OCI-LY3 (cell line): ENCODE results near the gene ICAM1.

Source experiments
- H2AFZ ChIP-seq: fragments of 200-600, 300-600 bp; shearing (Covaris generic); 2 replicates; pipeline ENCODE4 v1.6.0; 2014; ENCODE audit warnings: antibody characterized with exemption, low read depth, low read length
- H3K27ac ChIP-seq: fragments of 200-600, 300-600 bp; sonication (generic); 2 replicates; pipeline ENCODE4 v1.5.1; 2014; ENCODE audit warnings: mild to moderate bottlenecking, low read length, moderate library complexity, mixed read lengths
- H3K27me3 ChIP-seq: fragments of 200-600, 300-600 bp; sonication (generic); 2 replicates; pipeline ENCODE4 v1.6.1; 2014; ENCODE audit warnings: low read depth, low read length, mixed read lengths
- H3K36me3 ChIP-seq: fragments of 200-600, 300-600 bp; sonication (generic); replicated peaks from 2 replicates; pipeline ENCODE3; 2014; ENCODE audit warnings: low read depth, low read length, mixed read lengths
- H3K4me1 ChIP-seq: fragments of 300-600, 200-600 bp; sonication (generic); 2 replicates; pipeline ENCODE4 v1.6.1; 2014; ENCODE audit warnings: low read length, mixed read lengths
- H3K4me2 ChIP-seq: fragments of 200-600, 300-600 bp; sonication (generic); 2 replicates; pipeline ENCODE4 v1.6.1; 2014; ENCODE audit warnings: low read length, mixed read lengths
- H3K4me3 ChIP-seq: fragments of 300-600, 200-600 bp; sonication (generic); 2 replicates; pipeline ENCODE4 v1.5.1; 2014; ENCODE audit warnings: antibody characterized with exemption, mild to moderate bottlenecking, low read length, moderate library complexity
- H3K79me2 ChIP-seq: fragments of 300-600, 200-600 bp; shearing (Covaris generic); 2 replicates; pipeline ENCODE4 v1.6.1; 2014; ENCODE audit warnings: mild to moderate bottlenecking, low read length, mixed read lengths
- H3K9ac ChIP-seq: fragments of 300-600, 200-600 bp; shearing (Covaris generic); 2 replicates; pipeline ENCODE4 v1.6.0; 2014; ENCODE audit warnings: mild to moderate bottlenecking, low read length, moderate library complexity
- H3K9me3 ChIP-seq: fragments of 200-600, 300-600 bp; shearing (Covaris generic); 2 replicates; pipeline ENCODE4 v1.6.1; 2014; ENCODE audit warnings: low read length, mixed read lengths; ENCODE audit not compliant: insufficient read depth
- H4K20me1 ChIP-seq: fragments of 200-600, 300-600 bp; sonication (generic); 2 replicates; pipeline ENCODE4 v1.6.1; 2016; ENCODE audit warnings: low read length, mixed read lengths; ENCODE audit not compliant: insufficient read depth
- CTCF ChIP-seq: fragments of 200-600, 300-600 bp; sonication (generic); IDR thresholded peaks from 2 replicates; pipeline ENCODE4 v1.5.1; 2014; ENCODE audit warnings: antibody characterized with exemption, low read length, low read depth
- EZH2phosphoT487 ChIP-seq: fragments of 200-600 bp; shearing (Covaris generic); IDR thresholded peaks from 2 replicates; pipeline ENCODE4 v1.6.1; 2018; ENCODE audit warnings: antibody characterized with exemption, mixed run types, low read depth

The ICAM1 gene

GRCh38 chr19:10295305-10295846 is 24.5 kb downstream of the ICAM1 start:
- Histone ChIP-seq H4K20me1 (no peaks in the 10 kb centered on the region), H3K4me1 (no peaks in the 10 kb centered on the region; the same call in 1 of the 2 replicates), H3K27me3 (no peaks in the 10 kb centered on the region), H3K79me2 (no peaks in the 10 kb centered on the region), H3K27ac (no peak overlapping the region), H3K4me3 (no peak overlapping the region), H3K4me2 (no peak overlapping the region), H3K36me3 (peaks cover 8% of the 10 kb centered on the region), H2AFZ (no peak overlapping the region), H3K9me3 (no peaks in the 10 kb centered on the region), H3K9ac (no peak overlapping the region)
- TF ChIP-seq EZH2phosphoT487 (no peak), CTCF (no peak)

- Histone ChIP-seq H3K27ac (no peak overlapping the region), H3K4me1 (no peaks in the 10 kb centered on the region; the same call in 1 of the 2 replicates), H3K79me2 (no peaks in the 10 kb centered on the region), H3K36me3 (peaks cover 8% of the 10 kb centered on the region), H3K4me3 (no peak overlapping the region), H3K4me2 (no peak overlapping the region), H2AFZ (no peak overlapping the region), H3K9ac (no peak overlapping the region), H3K9me3 (no peaks in the 10 kb centered on the region), H4K20me1 (no peaks in the 10 kb centered on the region), H3K27me3 (no peaks in the 10 kb centered on the region)
- TF ChIP-seq CTCF (no peak), EZH2phosphoT487 (no peak)
Measured at GRCh38 chr19:10295847-10296591, 25.1 kb downstream of the ICAM1 start.

- no peak overlapping the region for H3K9ac ChIP-seq
- H2AFZ ChIP-seq: peak overlapping the region; percentile 0; the same call in 1 of the 2 replicates
- 0 out of 2 replicates have a peak overlapping the region, but pooled peaks have one; percentile 5 for H3K4me2 ChIP-seq
- H3K4me1 ChIP-seq: no peaks in the 10 kb centered on the region; the same call in 1 of the 2 replicates
- no peaks in the 10 kb centered on the region for H3K36me3 ChIP-seq
- H3K27me3 ChIP-seq: 0 out of 2 replicates have a peak, but pooled peaks cover 2% of the 10 kb centered on the region
- no peak overlapping the region for H3K4me3 ChIP-seq
- no peaks in the 10 kb centered on the region for H4K20me1 ChIP-seq
- H3K9me3 ChIP-seq: no peaks in the 10 kb centered on the region
- no peak overlapping the region for H3K27ac ChIP-seq
- H3K79me2 ChIP-seq: no peaks in the 10 kb centered on the region
- TF ChIP-seq EZH2phosphoT487 (no peak), CTCF (no peak)
Measured at GRCh38 chr19:10299545-10300458, 28.9 kb downstream of the ICAM1 start.
